Transverse colon (tissue), 4 donors: Measurements from ENCODE around the gene RBM20. TPM values are rescaled to one million over a fixed set of nuclear protein-coding genes. Genes with fewer than 3 reads are reported as not detected.

Experiments
- DNase-seq: peaks from one replicate; pipeline ENCODE4 v3.0.0-alpha.2; 2019
- H3K27ac ChIP-seq, 4 donors: fragments of 200-600 bp; sonication (generic); 2 replicates each; pipeline ENCODE4 v1.5.1; 2016 to 2018; ENCODE audit warnings: inconsistent platforms in 4 of 4
- H3K27me3 ChIP-seq: fragments of 200-600 bp; sonication (generic); 2 replicates; pipeline ENCODE4 v1.5.1; 2017; ENCODE audit warnings: inconsistent platforms
- H3K36me3 ChIP-seq, 4 donors: fragments of 200-600 bp; sonication (generic); 2 replicates each; pipeline ENCODE4 v1.5.1; 2017 to 2019; ENCODE audit warnings: inconsistent platforms in 4 of 4
- H3K4me1 ChIP-seq, 4 donors: fragments of 200-600 bp; sonication (generic); 2 replicates each; pipeline ENCODE4 v1.5.1; 2017 to 2020; ENCODE audit warnings: inconsistent platforms in 4 of 4
- H3K4me3 ChIP-seq, 4 donors: fragments of 200-600 bp; sonication (generic); 1 replicate in 1 of 4; 2 replicates in 3 of 4; pipeline versions ENCODE4 v1.5.1 to v1.6.1; 2017 to 2019; ENCODE audit warnings: inconsistent platforms in 4 of 4
- H3K9me3 ChIP-seq, 2 donors: fragments of 200-600 bp; sonication (generic); 2 replicates each; pipeline ENCODE4 v1.5.1; 2017 to 2019; ENCODE audit warnings: inconsistent platforms in 2 of 2
- CTCF ChIP-seq, 5 experiments: fragments of 200-600 bp in 3 of 5; fragments of 450-650 bp in 2 of 5; sonication (generic) in 3 of 5; IDR thresholded peaks; 1 replicate in 2 of 5; 2 replicates in 3 of 5; pipeline ENCODE4 v1.5.1; 2016 to 2017; ENCODE audit warnings: antibody characterized with exemption in 5 of 5, inconsistent platforms in 3 of 5, mild to moderate bottlenecking in 2 of 5, moderate library complexity in 1 of 5
- EP300 ChIP-seq: sonication (generic); formaldehyde crosslinking; IDR thresholded peaks from one replicate; pipeline ENCODE4 v1.6.1; 2017; ENCODE audit warnings: antibody characterized with exemption, low read depth
- POLR2A ChIP-seq: fragments of 450-650 bp; IDR thresholded peaks from one replicate; pipeline ENCODE4 v1.6.1; 2016; ENCODE audit warnings: antibody characterized with exemption, mild to moderate bottlenecking, moderate library complexity
- POLR2AphosphoS5 ChIP-seq, 3 donors: sonication (generic); formaldehyde crosslinking; IDR thresholded peaks; one replicate each; pipeline ENCODE4 v1.6.1; 2016; ENCODE audit warnings: antibody characterized with exemption in 3 of 3
- WGBS, 2 donors: methylation state at CpG; one replicate each; pipeline ENCODE4 v1.1.5; 2018; ENCODE audit warnings: low coverage in 1 of 2; 5-methylcytosine and 5-hydroxymethylcytosine counted together
- in situ Hi-C, 4 donors: fragments of 200-750 bp; cut with MboI; loops; one replicate each; pipeline versions ENCODE4 v1.15.0 to v1.15.1; 2017; ENCODE audit warnings: low sequenced_read_pairs in 3 of 4, low pct_ligation_motif_present in 1 of 4, low pct_unique_long_range_greater_than_20kb in 1 of 4
- intact Hi-C: fragments of 100-400 bp; cut with DNase I; formaldehyde crosslinking; loops from one replicate; pipeline ENCODE4 v1.15.1; 2023; ENCODE audit warnings: low total_unique reads
- total RNA-seq, 4 donors: library from RNA; depleted of rRNA; stranded (reverse); fragments of >200 nt; gene quantifications; one replicate each; pipeline ENCODE4 v1.1.0, GENCODE V29; 2016

The RBM20 gene
- total RNA-seq, 4 donors from 2014 or later, result 1.2 to 10.5 (median 2.9) TPM

- intact Hi-C loops, result no loop called here
- H3K27ac ChIP-seq, result peak overlapping the region; percentile 80 to 91 (median 90)
- H3K4me1 ChIP-seq, result peaks cover 18 to 57% (median 46%) of the 10 kb centered on the region in 4 donors
- TF ChIP-seq EP300 (no peak), POLR2AphosphoS5 (IDR thresholded peaks at IDR 0.05) (no peak), POLR2A (no peak), CTCF (IDR thresholded peaks at IDR 0.05) (no peak)
- H3K36me3 ChIP-seq, result no peaks in the 10 kb centered on the region
- in situ Hi-C loops, result no loop called here
- no peaks in the 10 kb centered on the region for H3K9me3 ChIP-seq
- WGBS, 2 donors, result 79 to 85% methylated on average over 4 to 6 of the region's 6 CpGs
- no peak overlapping the region for H3K4me3 ChIP-seq
- DNase-seq, result no peak
- H3K27me3 ChIP-seq, result no peaks in the 10 kb centered on the region
These were observed 203.2 kb downstream of the RBM20 start for GRCh38 chr10:110847374-110847773.

- peaks cover 15 to 57% (median 43%) of the 10 kb centered on the region in 4 donors for H3K4me1 ChIP-seq
- 65 to 83% methylated on average over 2 of the region's 2 CpGs for WGBS, 2 donors
- no peaks in the 10 kb centered on the region for H3K27me3 ChIP-seq
- intact Hi-C loops (no loop called here), in situ Hi-C loops (no loop called here)
- H3K4me3 ChIP-seq, result no peak overlapping the region
- no peak for DNase-seq
- H3K27ac ChIP-seq, result no peak overlapping the region
- no peaks in the 10 kb centered on the region for H3K36me3 ChIP-seq
- H3K9me3 ChIP-seq, result no peaks in the 10 kb centered on the region
- TF ChIP-seq EP300 (no peak), POLR2AphosphoS5 (IDR thresholded peaks at IDR 0.05) (no peak), POLR2A (no peak), CTCF (IDR thresholded peaks at IDR 0.05) (no peak)
These were observed 204.0 kb downstream of the RBM20 start for GRCh38 chr10:110848106-110848505.

GRCh38 chr10:110850099-110850498, 206.0 kb downstream of the RBM20 start:
- in situ Hi-C loops, result no loop called here
- no peak for DNase-seq
- H3K4me3 ChIP-seq, result no peak overlapping the region
- TF ChIP-seq CTCF (IDR thresholded peaks at IDR 0.05), result no peak
- no peak for TF ChIP-seq EP300
- no peak for TF ChIP-seq POLR2A
- TF ChIP-seq POLR2AphosphoS5 (IDR thresholded peaks at IDR 0.05), result no peak
- 83 to 87% methylated on average over 2 to 3 of the region's 3 CpGs for WGBS, 2 donors
- no peaks in the 10 kb centered on the region for H3K9me3 ChIP-seq
- peaks cover 11 to 46% (median 25%) of the 10 kb centered on the region in 4 donors for H3K4me1 ChIP-seq
- intact Hi-C loops, result no loop called here
- H3K36me3 ChIP-seq, result no peaks in the 10 kb centered on the region
- no peaks in the 10 kb centered on the region for H3K27me3 ChIP-seq
- H3K27ac ChIP-seq, result no peak overlapping the region

- Histone ChIP-seq H3K4me1 (peaks cover 8 to 38% (median 15%) of the 10 kb centered on the region in 4 donors), H3K27ac (peak overlapping the region in 1 of 4 donors; percentile 19), H3K4me3 (no peak overlapping the region), H3K36me3 (no peaks in the 10 kb centered on the region), H3K9me3 (no peaks in the 10 kb centered on the region), H3K27me3 (no peaks in the 10 kb centered on the region)
- intact Hi-C loops (no loop called here), in situ Hi-C loops (no loop called here)
- DNase-seq, result no peak
- WGBS, 2 donors, result 74 to 81% methylated on average over 6 to 8 of the region's 8 CpGs
- TF ChIP-seq EP300, result no peak
- TF ChIP-seq POLR2A, result no peak
These were observed 207.0 kb downstream of the RBM20 start for GRCh38 chr10:110851020-110851612.
